ENCODE results near the gene KCP. TPM values are rescaled to one million over a fixed set of nuclear protein-coding genes. Genes with fewer than 3 reads are reported as not detected.
A peak's percentile ranks its signal among the peaks of the same experiment; 100 is the strongest.

Gene KCP
- total and polyA plus RNA-seq, 8 donors = 0.08 to 0.95 (median 0.35) TPM

DNA sequence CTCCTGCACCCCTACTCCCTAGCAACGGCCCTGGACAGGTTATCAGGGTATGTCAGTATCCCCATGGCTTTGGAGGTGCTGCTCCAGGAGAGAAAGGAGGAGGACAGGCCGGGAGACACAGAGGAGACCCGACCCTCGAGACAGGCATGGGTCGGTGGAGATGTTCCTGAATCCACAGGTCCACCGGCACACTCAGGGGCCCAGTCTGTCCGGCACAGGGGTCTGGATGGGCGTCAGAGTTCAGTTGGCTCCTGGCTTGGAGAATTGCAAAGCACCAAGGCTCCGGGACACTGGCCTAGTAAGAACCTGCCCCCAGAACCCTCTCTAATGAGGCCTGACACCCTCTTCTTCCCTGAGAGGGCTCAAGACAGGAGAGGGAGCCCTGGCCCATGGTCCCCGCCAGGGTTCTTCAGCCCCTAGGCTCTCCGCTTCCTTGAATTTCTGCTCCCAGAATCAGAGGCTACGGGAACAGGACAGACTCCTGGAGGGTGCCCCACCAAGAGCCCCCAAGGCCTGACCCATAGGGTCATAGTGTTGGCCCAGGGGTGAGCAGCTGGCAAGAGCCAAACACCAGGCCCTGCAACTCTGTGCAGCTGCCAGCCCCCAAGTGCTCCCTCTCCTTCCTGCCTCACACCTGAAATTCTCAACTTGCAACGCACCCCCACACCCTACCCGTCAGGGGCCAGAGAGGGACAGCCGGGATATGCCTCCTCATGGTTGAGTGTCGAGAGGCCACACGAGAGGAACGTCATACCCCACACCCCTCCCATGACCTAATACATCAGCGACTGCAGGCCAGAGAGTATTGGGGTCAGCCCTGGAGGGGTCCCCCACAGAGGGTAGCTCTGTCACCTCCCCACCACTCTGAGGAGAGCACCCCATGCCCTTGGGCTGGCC is 21.7 kb upstream of the KCP start:
- Histone ChIP-seq H3K27ac (no peak overlapping the region), H3K4me3 (no peak overlapping the region), H3K36me3 (no peaks in the 10 kb centered on the region), H3K9me3 (no peaks in the 10 kb centered on the region), H3K4me1 (no peaks in the 10 kb centered on the region), H3K27me3 (no peaks in the 10 kb centered on the region)
- DNase-seq = peak in 1 of 6 donors; percentile 11
- no peak for FAIRE-seq
- TF ChIP-seq CTCF (IDR thresholded peaks at IDR 0.05) = no peak
- intact Hi-C loops (cut with DNase I) = no loop called here
- no peak for ATAC-seq
- WGBS, 2 donors = 78 to 85% methylated on average over 19 of the region's 19 CpGs

DNA sequence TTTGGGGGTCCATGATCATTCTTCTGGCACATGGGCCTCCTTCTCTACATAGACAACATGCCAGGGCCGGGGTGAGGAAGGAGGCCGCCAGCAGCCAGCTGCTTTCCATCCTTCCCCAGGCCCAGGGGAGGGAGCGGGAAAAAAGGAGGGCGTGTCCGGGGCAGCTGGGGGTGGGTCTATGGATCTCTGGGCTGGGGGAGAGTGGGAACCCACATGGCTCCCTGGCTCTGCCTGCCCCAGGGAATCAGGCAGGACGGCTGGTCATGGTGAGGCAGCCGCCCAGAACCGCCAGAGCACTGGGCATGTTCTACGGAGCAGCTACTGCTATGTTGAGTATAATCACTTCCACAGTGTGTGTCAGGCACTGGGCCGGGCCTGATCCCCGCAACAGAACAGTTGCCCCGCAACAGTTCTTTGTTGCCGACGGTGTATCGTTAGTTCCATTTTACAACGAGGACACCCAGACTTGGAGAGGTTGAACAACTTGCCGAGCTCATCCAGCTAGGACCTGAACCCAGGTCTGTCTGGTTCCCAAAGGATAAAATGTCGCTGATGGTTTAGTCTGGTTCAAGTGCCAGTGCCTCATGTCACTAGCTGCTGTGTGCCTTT is 20.8 kb upstream of the KCP start:
- H3K4me3 ChIP-seq = no peak overlapping the region
- peak in 1 of 6 donors; percentile 10 for DNase-seq
- no peaks in the 10 kb centered on the region for H3K9me3 ChIP-seq
- intact Hi-C loops (cut with DNase I) = no loop called here
- WGBS, 2 donors = 90 to 93% methylated on average over 18 of the region's 18 CpGs
- H3K27me3 ChIP-seq = no peaks in the 10 kb centered on the region
- no peak for ATAC-seq
- H3K27ac ChIP-seq = no peak overlapping the region
- FAIRE-seq = no peak
- no peaks in the 10 kb centered on the region for H3K36me3 ChIP-seq
- TF ChIP-seq CTCF (IDR thresholded peaks at IDR 0.05) = no peak
- no peaks in the 10 kb centered on the region for H3K4me1 ChIP-seq

- no peaks in the 10 kb centered on the region for H3K27me3 ChIP-seq
- H3K4me3 ChIP-seq = no peak overlapping the region
- no peaks in the 10 kb centered on the region for H3K9me3 ChIP-seq
- no peak for DNase-seq
- no peaks in the 10 kb centered on the region for H3K4me1 ChIP-seq
- ATAC-seq = no peak
- FAIRE-seq = no peak
- H3K36me3 ChIP-seq = no peaks in the 10 kb centered on the region
- TF ChIP-seq CTCF (IDR thresholded peaks at IDR 0.05) = no peak
- H3K27ac ChIP-seq = no peak overlapping the region
- WGBS, 2 donors = 65 to 78% methylated on average over 14 of the region's 14 CpGs
- intact Hi-C loops (cut with DNase I) = no loop called here
These were observed 18.6 kb upstream of the KCP start for GRCh38 chr7:128928882-128929788.

DNA sequence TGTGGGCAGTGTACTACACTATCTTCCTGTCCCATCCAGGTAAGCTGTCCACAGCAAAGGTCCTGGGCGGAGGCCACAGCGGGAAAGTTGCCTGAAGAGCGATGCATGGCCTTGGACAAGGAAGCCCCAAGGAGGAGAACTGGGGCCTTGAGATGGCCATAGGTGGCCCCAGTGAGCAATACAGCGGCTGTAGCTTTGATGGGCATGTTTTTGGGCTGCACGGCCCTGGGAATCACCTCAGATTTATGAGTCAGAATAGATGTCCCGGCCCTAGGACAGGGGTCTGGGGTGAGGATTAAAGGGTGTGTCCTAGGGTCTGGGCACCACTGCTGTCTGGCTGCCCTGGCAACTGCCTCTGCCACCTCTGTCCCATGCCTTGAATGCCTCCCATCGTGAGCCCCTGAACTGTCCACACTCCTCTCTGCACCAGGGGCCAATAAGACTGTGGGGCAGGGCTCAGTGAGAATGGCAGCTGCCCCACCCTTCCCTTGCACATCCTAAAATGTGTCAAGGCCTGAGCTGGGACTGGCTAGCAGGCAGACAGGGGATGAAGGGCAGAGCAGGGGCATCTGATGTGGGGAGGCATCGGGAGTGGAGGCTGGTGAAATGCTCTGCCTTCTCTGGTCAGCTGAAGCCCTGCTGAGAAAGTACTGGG is 17.8 kb upstream of the KCP start:
- no peaks in the 10 kb centered on the region for H3K36me3 ChIP-seq
- H3K27ac ChIP-seq = no peak overlapping the region
- ATAC-seq = no peak
- no peaks in the 10 kb centered on the region for H3K9me3 ChIP-seq
- no peak for DNase-seq
- no peaks in the 10 kb centered on the region for H3K4me1 ChIP-seq
- WGBS, 2 donors = 91 to 95% methylated on average over 8 of the region's 8 CpGs
- H3K27me3 ChIP-seq = no peaks in the 10 kb centered on the region
- no peak for FAIRE-seq
- H3K4me3 ChIP-seq = no peak overlapping the region
- no peak for TF ChIP-seq CTCF (IDR thresholded peaks at IDR 0.05)
- intact Hi-C loops (cut with DNase I) = no loop called here

All from pancreas (tissue), 10 donors.